HG02610 (cell line): ENCODE results near the gene NR2C1.
"Not testable (repeated sequence)": the region's sequence is repeated elsewhere in the genome, so short reads cannot be mapped to it uniquely, and the experiment has no call there.

ENCODE experiments used
- ATAC-seq: cut with Tn5 transposase; IDR thresholded peaks from one replicate; pipeline ENCODE4 v1.9.1; 2021; ENCODE audit warnings: mild to moderate bottlenecking, moderate library complexity; ENCODE audit not compliant: unreplicated experiment

Gene NR2C1

DNA sequence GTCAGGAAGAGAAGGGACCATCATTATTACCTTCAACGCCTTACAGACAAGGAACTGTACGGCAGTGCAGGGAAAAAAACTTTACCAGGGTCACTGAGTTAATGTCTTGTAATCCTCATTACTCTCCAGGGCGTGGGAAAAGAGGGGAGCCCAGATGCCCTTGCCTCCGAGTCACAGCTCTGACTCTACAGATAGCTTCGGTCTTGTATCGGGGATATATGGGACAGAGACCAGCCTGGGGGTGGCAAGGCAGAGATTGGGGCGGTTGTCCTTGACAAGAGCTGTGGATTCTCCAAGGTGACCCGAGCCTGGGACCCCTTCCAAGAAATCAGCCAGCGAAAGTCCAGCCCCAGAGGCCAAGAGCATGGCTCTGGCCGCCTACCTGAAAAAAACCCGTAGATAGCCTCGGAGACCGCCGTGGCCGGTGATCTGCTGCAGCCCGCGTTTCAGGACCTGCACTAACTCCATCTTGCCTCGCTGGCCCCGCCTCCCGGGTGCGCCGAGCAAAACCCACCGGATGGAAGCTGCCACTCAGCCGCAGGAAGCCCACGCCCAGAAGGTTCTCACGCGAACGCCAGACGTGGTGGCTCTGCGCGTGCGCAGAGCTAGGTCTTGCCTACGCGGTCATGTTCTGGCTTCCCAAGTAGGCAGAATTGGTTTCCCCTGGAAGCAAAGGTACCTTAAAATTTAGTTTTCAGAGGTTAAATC is 70.1 kb downstream of the NR2C1 start, which contains the start of gene NDUFA12:
Gene NDUFA12 (minus strand): TSS at position 485 of the 708 bp plus-strand sequence. CDS start 17 bp downstream, at position 468.
- peak; percentile 99 for ATAC-seq

DNA sequence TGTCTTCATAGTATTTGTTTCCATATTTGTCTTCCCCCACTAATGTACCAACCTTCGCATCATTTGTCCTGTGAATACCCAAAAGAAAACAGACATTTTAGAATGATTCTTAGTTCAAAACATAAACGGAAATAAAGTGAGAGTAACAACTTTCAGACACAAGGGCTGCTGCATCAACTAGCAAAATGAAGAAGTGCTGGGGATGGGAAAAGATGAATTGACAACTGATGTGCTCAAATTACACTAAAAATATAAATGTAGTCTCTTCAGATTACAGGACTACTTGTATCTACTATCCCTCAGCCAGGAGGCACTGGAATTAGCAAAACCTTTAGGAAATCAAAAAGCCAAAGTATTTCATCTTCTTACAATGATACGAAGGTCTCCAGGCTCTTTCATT is 70.7 kb downstream of the NR2C1 start:
- no peak for ATAC-seq

DNA sequence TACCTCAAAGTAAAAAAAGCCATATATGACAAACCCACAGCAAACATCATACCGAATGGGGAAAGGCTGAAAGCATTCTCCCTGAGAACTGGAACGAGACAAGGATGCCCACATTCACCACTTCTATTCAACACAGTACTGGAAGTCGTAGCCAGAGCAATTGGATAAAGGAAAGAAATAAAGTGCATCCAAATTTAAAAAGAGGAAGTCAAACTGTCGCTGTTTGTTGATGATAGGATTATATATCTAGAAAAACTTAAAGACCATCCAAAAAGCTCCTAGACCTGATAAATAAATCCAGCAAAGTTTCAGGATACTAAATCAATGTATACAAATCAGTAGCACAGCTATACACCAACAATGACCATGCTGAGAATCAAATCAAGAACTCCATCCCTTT is 75.1 kb downstream of the NR2C1 start:
- ATAC-seq, result no peak

DNA sequence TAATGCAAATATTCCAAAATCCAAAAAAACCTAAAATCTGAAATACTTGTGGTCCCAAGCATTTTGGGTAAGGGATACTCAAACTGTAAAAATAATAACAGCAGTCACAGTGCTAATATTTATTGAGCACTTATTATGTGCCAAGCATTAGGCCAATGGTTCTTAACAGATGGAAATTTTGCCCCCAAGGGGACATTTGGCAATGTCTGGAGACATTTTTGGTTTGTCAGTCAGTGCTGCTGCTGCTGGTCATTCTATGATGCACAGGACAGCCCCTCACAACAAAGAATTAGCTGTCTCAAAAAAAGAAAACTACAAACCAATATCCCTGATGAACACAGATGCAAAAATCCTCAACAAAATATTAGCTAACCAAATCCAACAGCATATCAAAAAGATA is 75.7 kb downstream of the NR2C1 start:
- no peak for ATAC-seq

DNA sequence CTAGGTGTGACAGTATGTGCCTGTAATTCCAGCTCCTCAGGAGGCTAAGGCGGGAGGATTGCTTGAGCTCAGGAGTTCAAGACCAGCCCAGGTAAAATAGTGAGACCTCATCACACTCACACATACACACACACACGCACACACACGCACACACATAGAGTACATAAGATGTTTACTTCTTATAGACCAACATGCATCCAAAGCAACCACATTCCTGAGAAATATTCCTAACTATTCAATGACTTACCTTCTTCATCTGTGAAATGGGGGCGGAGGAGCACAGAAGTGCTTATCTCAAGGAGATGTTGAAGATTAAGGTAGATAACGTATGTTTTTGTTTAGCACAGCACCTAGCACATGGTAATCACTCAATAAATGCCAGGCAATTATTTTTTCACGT is 76.4 kb downstream of the NR2C1 start:
- no peak for ATAC-seq

DNA sequence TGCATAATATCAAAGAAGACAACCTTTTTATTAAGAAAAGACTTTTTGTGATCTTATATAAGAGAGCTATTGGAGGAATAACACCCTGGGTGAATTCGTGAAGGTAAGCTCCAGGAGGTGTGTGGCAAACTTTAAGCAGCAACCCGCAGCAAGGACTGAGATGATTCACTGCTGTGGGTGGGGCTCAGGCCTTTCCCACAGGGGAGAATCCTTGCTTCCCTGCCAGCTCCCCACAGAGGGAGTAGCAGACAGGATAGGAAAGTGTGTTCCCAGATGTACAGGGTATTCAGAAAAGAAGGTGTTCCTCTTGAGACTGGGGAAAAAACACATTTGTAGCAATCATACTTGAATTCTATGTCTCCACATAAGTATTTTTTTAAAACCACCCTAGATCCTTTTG is 79.1 kb downstream of the NR2C1 start:
- ATAC-seq, result no peak

DNA sequence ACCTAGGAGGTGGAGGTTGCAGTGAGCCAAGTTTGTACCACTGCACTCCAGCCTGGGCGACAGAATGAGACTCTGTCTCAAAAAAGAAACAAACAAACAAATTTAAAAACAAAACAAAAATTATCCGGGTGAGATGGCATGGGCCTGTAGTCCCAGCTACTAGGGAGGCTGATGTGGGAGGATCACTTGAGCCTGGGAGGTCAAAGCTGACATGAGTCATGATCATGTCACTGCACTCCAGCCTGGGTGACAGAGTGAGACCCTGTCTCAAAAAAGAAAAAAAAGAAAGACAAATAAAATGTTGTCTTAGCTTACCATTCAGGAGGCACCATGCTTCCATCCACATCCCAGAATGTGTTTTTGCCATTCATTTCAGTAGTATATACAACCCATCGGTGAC is 79.6 kb downstream of the NR2C1 start:
- not testable (repeated sequence) for ATAC-seq

DNA sequence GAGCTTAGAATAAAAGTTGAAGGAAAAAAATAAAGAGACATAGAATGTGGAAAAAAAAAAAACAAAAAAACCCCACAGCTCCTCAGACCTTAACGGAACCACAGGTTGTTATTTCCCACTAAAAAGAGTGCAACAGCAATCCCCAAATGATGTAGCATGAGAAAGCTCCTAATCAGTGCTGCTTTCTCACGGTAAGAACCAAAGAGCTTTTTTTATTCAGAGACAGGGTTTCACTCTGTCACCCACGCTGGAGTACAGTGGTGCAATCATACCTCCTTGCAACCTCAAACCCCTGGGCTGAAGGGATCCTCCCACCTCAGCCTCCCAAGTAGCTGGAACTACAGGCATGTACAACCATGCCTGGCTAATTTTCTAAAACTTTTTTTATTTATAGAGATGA is 83.2 kb downstream of the NR2C1 start:
- ATAC-seq, result peak; percentile 48

DNA sequence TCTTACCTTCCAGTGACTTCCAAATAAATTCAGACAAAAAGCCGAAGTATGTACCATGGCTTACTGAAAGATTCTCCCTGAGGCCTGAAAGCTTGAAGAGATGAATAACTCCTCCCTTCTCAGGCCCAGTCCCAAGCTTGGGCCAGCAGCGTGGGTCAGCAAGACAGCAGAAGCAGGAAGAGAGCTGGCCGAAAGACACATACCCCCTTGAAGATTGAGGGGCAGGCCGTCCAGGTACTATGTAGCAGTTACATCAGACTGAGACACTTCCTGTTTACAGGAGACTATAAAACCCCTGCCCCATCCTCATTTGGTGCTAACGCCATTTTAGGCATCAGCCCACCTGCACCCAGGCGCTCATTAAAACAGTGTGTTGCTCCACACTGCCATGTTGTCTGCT is 84.9 kb downstream of the NR2C1 start:
- no peak for ATAC-seq

DNA sequence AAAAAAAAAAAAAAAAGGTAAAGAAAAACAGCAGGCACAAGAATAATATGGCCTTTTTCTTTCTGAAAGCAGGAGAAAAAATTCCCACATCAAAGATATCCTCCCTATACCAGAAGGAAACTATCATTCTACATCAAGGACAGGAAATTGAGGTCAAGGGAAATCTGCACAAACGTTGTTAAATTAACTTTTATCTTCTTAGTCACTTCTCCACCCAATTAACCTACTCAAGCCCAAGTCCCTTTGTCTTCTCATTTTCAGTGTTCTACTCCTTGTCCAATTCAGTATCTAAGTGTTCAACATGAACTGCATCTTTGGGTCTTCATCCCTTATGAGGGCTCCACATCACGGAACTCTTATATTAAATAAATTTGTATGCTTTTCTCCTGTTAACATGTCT is 85.6 kb downstream of the NR2C1 start:
- no peak for ATAC-seq

DNA sequence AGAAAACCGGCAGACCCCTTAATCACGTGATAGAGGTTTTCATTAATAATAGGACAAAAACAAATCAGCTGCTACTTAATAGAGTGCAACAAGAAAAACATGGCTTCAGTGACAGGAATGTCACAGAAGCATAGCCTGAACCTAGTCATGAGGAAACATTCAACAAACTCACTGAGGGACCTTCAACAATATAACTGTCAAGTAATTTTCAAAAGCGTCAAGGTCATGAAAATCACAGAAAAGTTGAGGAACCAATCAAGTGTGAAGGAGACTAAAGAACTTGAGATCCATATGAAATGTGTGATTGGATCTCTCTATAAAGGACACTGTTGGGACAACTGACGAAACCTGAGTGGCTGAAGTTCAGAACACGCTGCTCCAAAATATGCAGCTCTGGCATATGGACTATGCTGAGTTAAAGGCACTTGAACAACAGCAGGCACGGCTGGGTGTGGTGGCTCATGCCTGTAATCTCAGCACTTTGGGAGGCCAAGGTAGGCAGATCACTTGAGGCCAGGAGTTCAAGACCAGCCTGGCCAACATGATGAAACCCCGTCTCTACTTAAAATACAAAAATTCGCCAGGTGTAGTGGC is 86.2 kb downstream of the NR2C1 start:
- ATAC-seq, result no peak

DNA sequence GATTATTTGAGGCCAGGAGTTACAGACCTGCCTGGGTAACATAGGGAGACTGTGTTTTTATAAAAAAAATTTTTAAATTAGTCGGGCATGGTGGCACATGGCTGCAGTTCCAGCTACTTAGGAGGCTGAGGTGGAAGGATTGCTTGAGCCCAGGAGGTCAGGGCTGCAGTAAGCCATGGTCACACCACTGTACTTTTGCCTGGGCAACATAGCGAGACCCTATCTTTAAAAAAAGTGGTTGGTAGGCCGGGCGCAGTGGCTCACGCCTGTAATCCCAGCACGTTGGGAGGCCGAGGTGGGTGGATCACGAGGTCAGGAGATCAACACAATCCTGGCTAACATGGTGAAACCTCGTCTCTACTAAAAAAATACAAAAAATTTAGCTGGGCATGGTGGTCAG is 88.3 kb downstream of the NR2C1 start:
- not testable (repeated sequence) for ATAC-seq

DNA sequence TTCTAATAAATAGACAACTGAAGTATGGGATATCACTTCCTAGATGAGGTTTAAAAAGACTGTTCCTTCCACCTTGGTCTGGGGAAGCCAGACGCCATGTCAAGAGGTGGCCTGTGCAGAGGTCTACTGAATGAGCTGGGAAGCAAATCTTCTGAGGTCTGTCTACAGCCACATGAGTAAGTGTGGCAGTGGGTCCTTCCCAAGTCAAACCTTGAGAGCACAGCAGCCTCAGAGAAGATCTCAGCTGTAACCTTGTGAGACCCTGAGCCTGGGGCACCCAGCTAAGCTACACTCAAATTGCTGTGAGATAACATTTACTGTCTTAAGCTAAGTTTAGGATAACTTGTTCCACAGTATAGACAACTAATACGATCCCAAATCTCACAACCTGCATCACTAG is 90.1 kb downstream of the NR2C1 start:
- no peak for ATAC-seq

DNA sequence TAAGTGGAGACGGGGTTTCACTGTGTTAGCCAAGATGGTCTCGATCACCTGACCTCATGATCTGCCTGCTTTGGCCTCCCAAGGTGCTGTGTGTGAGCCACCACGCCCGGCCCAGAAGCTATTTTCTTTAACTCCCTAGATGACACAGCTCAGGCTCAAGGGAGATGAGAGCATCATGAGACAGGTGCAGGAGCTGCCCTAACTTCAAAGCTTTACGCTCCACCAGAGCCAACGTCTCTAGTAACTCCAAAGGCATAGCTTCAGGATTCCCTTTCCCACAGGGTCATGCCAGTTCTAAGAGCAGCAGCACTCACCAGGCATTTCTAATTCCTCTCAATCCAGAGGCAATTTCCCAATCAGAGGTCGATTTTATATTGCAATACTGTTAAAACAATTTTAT is 91.0 kb downstream of the NR2C1 start:
- ATAC-seq, result no peak

DNA sequence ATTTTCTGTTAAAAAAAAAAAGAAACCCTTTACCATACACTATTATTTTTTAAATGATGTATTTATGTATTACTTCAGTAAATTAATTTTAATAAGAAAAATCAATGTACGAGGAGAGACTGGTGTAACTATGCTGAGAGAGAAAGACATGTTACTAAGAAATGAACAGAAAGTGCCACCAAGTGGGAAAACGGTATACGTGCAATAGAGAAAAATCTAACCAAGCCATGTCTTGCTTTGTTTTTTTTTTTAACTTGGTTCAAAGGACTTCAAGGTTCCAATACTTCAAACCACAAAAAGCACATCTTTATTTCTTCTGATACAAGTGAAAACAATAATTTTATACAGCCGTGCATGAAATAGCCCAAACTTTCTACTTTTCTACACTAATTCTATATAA is 92.8 kb downstream of the NR2C1 start:
- ATAC-seq, result no peak

DNA sequence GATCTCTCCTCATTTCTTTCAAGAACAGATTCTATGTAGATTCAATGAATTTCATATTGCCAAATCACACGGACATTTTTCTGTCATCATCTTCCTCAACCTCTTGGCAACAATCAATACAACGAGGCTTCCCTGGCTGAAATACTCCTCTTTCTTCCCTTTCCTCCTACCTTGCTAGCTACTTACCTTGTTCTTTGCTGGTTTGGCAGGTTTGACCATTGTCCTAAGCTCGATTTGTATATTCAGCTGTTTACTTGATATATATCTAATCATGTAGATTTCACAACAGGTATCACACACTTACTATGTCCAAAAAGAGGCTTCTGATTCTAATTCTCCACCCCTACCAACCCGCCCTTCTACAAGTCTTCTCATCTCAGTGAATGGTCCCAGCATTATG is 93.5 kb downstream of the NR2C1 start:
- no peak for ATAC-seq

DNA sequence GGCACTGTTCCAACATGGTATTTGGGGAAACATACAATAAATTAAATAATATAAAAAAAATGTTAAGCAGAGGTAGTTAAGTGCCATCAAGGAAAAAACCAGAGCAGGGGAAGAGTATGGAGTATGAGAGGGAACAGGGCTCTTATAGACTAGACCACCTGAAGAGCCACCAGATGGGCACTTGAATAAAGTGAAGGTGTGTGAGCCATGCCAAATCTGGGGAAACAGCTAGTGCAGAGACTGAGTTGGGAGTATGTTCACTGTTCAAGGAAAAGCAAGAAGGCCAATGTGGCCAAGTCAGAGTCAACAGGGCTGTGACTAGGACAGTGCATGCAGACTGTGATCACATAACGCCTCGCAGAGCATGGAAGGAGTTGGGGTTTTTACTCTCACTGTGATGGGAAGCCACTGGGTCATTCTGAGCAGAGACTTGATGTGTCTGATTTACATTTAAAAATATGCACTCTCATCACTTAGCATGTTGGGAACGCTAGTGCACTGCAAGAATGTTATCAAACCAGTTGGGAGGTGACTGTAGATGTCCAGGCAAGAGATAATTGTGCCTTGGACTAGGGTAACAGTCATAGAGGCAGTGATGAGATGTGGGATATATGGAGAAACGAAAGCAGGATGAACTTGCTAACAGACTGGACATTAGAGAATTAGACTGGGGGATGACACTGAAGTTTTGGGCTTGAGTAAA is 95.5 kb downstream of the NR2C1 start:
- no peak for ATAC-seq

DNA sequence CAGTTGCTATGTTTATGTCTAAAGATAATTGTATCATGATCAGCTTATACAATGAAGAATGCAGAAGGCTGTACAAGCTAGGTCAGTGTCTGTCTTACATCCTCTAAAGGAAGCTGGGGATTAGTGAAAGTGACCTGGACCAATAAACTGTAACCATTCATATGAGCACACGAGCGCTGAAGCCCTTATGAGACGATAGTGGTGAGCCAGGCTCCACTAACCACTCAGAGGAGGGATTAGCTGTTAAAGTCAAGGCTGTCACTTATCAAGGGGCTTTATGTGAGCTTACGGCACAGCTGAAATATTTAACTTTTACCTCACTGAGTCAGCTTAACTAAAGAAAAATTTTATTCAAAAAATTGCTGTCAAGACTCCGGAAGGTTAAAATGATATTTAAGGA is 100.2 kb downstream of the NR2C1 start:
- ATAC-seq, result no peak

DNA sequence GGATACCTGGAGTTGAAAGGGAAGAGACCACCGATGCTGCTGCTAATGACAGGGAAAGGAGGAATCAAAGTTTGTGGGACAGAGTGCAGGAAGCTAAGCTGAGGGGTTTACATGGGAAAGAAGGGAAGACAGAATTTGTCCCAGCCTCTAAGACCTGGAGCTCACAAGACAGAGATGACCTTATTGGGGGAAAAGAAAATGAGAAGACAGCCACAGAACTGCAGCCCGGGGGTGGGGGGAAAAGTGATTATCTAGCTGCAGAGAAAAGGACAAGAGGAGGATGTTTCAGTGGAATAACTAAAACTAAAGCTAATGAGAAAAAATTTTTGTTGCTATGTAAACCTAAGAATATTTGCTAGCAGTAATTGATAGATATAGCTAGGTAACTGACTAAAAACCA is 100.6 kb downstream of the NR2C1 start:
- ATAC-seq, result no peak

DNA sequence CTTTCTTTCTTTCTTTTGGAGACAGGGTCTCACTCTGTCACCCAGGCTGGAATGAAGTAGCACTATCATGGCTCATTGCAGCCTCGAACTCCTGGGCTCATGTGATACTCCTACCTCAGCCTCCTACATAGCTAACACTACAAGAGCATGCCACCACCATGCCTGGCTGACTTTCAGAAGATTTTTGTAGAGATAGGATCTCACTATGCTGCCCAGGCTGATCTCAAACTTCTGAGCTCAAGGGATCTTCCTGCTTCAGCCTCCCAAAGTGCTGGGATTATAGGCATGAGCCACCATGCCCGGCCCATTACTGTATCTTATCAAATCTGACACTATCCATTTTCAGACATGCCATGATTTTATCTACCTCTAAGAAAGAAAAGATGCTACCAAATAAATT is 101.5 kb downstream of the NR2C1 start:
- ATAC-seq, result no peak

DNA sequence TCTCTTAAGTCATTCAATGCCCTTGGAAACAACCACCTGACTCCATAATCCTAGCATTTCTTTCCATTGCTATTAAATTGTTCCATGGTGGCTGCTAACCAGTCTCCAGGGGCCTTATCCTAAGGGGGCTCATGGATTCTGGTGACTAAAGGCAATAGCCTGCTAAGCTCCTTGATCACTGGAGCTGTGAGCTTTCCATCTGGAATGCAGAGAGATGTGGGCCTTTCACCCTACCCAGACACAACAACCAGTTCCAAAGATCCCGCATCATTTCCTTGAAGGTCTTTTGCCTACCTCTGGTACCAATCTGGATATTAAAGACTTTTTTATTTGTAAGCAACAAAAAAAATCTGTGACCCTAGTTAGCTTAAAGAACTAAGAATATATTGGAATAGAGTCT is 102.9 kb downstream of the NR2C1 start:
- ATAC-seq, result no peak
